ENCODE data around the gene DAO. TPM values are rescaled to one million over a fixed set of nuclear protein-coding genes. Genes with fewer than 3 reads are reported as not detected.
"Not testable (repeated sequence)": the region's sequence is repeated elsewhere in the genome, so short reads cannot be mapped to it uniquely, and the experiment has no call there.

The DAO gene
- not detected for total RNA-seq
- long read RNA-seq, result 0 reads

GRCh38 chr12:108879615-108880254 is at the start of gene DAO:
TSS of gene DAO (plus strand) at chr12:108880092. CDS start at chr12:108885007, 4,915 bp downstream.
- intact Hi-C loops (cut with DNase I), result no loop called here
- no peak for ATAC-seq

DNA sequence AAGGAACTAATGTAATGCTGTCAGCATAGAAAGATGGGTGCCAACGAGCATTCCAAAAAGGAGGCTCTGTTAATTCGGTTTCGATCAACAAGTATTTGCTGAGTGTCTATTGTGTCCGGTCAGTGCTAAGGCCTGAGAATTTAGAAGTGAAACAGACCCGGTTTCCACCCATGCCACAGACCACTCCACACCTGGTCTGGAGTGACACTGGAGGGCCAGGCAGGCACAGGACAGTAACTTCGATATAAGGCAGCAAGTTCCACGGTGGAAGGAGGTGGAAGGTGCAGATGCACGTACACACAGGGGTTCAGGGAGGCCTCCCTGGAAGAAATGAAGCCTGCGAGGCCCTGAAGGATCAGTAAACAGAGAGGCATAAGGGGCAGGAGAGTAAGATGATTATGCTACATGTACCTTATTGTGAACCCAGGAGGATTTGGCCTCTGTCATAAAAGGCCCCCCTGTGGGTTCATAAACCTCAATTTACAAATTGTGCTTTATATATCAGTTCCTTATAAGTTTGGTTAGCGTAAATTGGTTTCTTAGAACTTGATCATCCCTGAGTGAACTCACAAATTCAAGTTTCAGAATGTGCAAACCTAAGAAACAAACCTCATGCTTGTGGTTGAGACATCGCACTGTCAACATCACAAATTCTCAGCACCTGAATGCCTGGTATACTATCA is 48.4 kb upstream of the DAO start:
- no peak for DNase-seq
- no peak for ATAC-seq
- intact Hi-C loops (cut with DNase I), result no loop called here

More at GRCh38 chr12:108879615-108880254, at the start of gene DAO:
- no peak for DNase-seq

DNA sequence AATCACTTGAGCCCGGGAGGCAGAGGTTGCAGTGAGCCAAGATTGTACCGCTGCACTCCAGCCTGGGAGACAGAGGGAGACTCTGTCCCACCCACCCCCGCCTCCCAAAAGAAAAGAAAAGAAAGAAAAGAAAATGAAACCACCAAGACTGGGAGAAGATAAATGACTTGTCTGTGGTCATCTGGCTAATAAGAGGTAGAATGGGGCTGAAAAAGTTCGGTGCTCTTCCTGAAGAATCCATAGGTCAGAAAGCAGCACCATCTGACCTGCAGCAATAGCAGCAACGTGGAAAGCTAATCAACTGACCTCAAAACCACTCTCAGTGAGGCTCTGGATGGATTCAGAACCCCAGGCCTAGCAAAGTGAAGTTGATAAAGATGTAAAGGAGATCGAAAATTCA is 47.7 kb upstream of the DAO start:
- intact Hi-C loops (cut with DNase I), result no loop called here
- DNase-seq (no peak), ATAC-seq (no peak)

DNA sequence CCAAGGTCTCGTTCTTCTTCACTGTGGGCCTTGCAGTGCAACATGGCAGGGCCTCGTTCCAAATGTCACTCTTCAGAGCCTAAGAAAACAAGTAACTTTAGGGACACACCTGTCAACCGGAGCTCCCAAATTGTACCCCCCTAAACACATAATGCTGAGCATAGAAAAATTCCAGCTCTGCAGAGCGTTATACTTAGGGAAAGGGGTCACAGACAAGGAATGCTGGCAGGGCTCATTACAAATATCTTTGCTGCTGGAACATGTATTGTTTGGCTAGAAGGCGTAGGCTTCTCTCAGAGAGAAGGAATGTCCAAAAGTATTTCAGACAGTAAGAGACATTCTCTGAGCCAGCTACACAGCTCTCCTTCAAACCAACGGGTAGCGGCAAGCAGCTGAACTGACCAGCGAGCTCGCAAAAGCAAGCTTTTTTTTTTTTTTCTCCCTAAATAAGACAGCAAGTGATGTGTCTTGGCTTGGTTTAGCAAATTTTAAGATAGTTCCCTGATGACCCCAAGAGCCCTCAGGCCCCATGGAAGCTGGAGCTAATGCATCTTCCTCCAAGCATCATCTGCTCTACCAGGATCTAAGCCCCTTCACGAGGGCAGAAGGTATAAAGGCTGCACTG is 47.0 kb upstream of the DAO start:
- no peak for DNase-seq

GRCh38 chr12:108833355-108833733 is 46.5 kb upstream of the DAO start:
- DNase-seq (peak; percentile 67), ATAC-seq (peak; percentile 31 to 79)
- intact Hi-C loops (cut with DNase I), result no loop called here

More for the DNA sequence above, 47.0 kb upstream of the DAO start:
- intact Hi-C loops (cut with DNase I), result no loop called here
- peak; percentile 88 to 90 for ATAC-seq

- intact Hi-C loops (cut with DNase I), result no loop called here
- ATAC-seq (peak; percentile 41 to 49), DNase-seq (peak; percentile 81)
These were observed 46.0 kb upstream of the DAO start for GRCh38 chr12:108833757-108834472.

GRCh38 chr12:108835860-108836634 is 43.8 kb upstream of the DAO start:
- DNase-seq (no peak), ATAC-seq (no peak)
- intact Hi-C loops (cut with DNase I), result no loop called here

DNA sequence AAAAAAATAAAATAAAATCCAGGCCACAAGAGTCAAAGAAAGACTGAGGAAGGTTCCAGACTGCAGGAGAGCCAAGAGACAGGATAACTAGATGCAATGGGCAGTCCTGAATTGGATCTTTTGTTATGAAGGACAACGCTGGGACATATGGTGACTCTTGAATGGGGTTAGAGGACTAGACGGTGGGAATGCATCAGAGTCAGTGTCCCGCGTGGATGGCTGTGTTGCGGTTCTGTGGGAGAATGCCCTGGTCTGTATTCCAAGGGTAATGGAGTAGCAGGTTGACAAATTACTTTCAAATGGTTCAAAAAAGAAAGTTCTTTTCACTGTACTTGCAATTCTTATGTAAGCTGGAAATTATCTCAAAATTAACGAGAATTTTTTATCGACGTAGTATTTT is 42.7 kb upstream of the DAO start:
- intact Hi-C loops (cut with DNase I), result no loop called here
- ATAC-seq, result no peak
- no peak for DNase-seq

- DNase-seq, result no peak
- intact Hi-C loops (cut with DNase I), result no loop called here
- ATAC-seq, result no peak
These were observed 42.2 kb upstream of the DAO start for GRCh38 chr12:108837680-108838079.

DNA sequence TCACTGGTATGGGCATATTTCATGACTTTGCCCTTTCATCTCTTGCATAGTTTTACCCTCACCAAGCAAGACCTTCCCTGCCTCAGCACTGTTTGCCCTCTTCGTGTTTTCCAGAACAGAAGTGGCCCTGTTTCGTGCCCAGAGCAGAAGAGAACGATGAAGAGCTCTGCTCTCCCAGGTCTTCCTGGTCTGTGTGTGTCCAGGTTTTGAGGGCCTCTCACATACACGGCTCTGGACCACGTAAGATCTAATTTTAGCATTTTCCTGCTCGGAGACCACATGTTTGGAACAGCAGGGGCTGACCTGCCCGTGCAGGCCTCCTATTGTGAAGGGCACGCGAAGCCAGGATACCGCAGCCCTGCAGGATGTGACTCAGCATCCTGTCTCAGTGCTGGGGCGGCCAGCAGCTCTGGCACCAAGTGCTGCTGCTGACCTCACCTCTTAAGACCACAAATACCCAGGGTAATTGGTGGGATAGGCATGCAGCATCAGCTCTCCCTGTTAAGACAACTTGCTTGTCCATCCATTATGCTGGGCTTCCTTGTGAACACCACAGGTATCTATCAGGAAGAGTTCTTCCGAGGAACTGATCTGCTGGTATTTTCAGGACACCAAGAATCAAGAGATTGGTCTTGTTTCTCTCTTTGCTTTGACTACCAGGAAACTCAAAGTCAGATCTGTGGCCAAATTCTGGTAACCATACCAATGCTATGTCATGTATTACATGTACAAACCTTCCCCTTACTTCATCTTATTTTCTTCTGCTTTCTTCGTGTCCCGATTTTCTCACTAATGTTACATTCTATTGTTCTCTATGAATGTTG is 41.5 kb upstream of the DAO start:
- intact Hi-C loops (cut with DNase I), result no loop called here
- peak; percentile 90 to 94 for ATAC-seq
- DNase-seq, result peak; percentile 94

DNA sequence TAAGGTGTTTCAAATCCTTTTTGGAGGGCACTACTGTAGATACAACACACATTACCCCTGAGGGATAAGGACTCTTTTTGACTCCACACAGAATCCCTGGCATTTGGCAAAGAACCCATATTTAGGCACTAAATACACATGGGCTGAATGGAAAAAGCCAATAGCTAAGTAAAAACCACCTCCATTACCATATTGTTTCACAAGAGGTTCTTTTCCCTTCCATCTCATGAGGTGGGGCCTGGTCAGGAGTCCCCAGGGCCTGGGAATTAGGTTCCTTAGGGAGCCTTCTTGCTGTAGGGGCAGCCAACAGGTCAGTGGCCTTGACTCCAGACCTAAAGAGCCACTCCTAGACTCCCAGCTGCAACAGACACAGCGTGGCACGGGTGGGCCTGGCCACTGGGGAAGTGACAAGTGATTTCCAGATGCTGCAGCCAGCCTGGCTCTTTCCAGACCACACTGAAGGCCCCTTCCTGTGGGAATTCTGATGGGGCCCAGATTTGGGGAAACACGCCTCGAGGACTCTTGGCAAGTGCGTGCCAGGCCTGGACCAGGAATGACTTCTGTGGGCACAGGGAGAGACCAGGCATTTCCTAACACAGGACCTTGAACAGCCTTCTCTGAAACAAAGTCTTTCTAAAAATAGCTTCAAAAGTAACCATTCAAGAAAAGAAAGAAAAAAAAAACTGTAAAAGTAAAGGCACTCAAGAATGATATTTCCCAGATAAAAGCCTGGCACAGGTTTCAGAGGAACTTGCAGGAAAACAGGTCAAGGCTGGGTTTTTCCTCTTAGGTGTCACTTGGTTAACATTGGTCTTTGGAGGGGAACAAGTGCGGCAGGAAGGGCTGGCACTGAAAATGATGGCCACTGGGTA is 40.6 kb upstream of the DAO start:
- ATAC-seq (peak; percentile 45 to 67), DNase-seq (peak; percentile 77)
- intact Hi-C loops (cut with DNase I), result no loop called here

DNA sequence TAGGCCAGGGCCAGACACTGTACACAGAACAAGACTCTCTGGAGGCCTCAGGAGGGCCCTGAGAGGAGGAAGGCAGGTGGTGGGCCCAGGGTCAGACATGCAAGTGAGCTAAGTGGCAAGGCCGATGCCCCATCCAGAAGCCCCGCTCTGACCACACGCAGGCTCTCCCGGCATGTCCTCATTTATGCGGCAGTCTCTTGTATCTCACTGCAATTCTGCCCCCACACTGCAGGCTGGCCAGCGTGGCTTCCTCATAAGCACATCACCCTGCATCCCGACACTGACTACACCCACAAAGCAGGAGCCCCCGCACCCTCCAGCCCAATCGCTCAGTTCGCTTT is 40.0 kb upstream of the DAO start:
- ATAC-seq, result peak; percentile 12 to 16
- intact Hi-C loops (cut with DNase I), result no loop called here
- DNase-seq, result no peak

DNA sequence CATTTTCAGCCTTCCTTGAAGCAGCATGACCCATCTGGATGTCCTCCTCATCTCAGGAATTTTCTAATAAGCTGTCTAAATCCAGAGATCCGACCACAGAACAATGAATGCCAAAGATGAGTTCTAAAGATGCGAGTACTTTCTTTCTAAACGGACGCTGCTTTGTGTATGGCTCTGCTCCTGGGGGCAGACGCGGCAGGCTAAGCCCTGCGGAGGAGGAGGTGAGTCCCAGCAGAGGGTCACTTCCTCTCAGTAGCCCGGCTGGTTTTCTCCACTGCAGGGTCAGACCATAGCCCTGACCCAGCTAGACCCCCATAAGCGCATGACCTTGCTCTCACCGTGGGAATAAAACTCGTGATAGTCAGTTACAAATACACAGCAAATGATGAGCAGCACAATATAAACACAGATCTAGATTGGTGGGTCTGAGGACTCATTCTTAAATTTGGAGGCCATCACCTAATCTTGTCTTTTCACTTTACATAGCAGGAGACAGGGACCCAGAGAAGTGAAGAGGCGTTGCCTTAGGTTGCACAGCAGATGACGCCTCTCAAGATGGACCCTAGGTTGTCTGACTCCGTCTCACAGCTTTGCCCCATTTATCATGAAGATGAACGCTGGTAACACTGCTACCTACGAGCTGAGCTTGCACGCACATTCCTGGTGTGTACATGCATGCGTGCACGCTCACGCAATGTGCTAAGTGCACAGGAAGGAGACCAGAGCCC is 39.1 kb upstream of the DAO start:
- DNase-seq (no peak), ATAC-seq (no peak)
- intact Hi-C loops (cut with DNase I), result no loop called here

GRCh38 chr12:108841825-108842224 is 38.1 kb upstream of the DAO start:
- intact Hi-C loops (cut with DNase I); ATAC-seq; DNase-seq: not testable (repeated sequence)

DNA sequence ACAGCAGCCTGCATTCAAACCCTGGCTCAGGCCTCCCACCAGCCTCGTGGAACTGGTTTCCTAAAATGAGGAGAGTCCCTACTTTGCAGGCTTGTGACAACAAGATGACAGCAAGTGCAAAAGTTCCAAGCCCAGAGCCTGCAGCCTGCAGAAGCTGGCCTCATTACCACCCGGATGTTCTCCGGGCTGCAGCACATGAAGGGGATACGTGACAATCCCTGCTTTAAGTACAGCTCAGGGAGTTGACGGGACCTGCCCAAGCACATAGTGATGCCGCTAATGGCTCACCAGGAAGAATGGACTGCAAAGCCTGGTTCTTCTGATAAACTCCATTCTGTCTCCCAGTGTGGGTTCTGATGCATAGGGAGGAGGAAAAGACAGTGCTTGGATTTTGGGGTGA is 37.5 kb upstream of the DAO start:
- no peak for ATAC-seq
- no peak for DNase-seq
- intact Hi-C loops (cut with DNase I), result no loop called here

- ATAC-seq (no peak), DNase-seq (no peak)
- intact Hi-C loops (cut with DNase I), result no loop called here
These were observed 36.7 kb upstream of the DAO start for GRCh38 chr12:108843187-108843586.

GRCh38 chr12:108845696-108846095 is 34.2 kb upstream of the DAO start:
- intact Hi-C loops (cut with DNase I), result no loop called here
- DNase-seq (no peak), ATAC-seq (no peak)

All from left cardiac atrium (tissue), 4 donors.